ENCODE data around the gene PSMD2.
"Not testable (repeated sequence)": the region's sequence is repeated elsewhere in the genome, so short reads cannot be mapped to it uniquely, and the experiment has no call there.

The PSMD2 gene

GRCh38 chr3:184298759-184299487, at the start of gene PSMD2:
Gene PSMD2, plus strand, starts transcription at chr3:184299241. Its CDS starts 26 bp downstream, at chr3:184299267.
- DNase-seq (ENCODE audit: insufficient read length, low spot score) (peak; percentile 97), FAIRE-seq (no peak)

DNA sequence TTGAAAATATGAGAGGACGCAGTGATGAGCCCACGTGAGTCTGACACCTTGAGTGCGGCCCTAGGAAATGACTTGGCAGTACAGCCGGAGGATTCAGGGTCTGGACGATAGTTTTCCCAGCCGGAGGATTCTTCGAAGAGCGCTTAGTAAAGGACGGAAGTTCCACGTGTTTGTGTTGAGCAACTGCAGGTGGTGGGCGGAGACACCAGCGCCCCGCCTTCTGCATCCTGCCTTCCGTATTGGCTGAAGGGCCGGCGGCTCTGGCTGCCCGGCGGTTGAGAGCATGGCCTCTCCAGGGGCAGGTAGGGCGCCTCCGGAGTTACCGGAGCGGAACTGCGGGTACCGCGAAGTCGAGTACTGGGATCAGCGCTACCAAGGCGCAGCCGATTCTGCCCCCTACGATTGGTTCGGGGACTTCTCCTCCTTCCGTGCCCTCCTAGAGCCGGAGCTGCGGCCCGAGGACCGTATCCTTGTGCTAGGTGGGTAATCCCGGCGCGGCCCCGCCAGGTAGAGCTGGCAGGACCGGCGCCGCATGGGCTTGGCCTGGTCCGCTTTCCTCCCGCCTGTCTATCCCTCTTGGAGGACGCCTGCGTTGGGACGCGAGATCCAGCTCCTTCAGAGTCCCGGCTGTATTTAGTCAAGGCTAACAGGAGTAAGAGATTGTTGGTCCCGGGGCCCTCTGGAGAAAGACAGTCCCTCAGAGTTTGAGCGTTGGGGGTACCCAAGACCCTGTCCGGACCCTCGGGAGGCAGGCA, 49.5 kb upstream of the PSMD2 start, which contains the start of gene EEF1AKMT4:
EEF1AKMT4 (plus strand) TSS at position 261 of the 755 bp plus-strand sequence; CDS start at position 284, 23 bp downstream.
- DNase-seq (ENCODE audit: insufficient read length, low spot score): peak; percentile 93
- peak; percentile 77 for FAIRE-seq

- no peak for FAIRE-seq
- DNase-seq (ENCODE audit: insufficient read length, low spot score): peak; percentile 90
Measured at GRCh38 chr3:184250167-184250828, 48.7 kb upstream of the PSMD2 start.

DNA sequence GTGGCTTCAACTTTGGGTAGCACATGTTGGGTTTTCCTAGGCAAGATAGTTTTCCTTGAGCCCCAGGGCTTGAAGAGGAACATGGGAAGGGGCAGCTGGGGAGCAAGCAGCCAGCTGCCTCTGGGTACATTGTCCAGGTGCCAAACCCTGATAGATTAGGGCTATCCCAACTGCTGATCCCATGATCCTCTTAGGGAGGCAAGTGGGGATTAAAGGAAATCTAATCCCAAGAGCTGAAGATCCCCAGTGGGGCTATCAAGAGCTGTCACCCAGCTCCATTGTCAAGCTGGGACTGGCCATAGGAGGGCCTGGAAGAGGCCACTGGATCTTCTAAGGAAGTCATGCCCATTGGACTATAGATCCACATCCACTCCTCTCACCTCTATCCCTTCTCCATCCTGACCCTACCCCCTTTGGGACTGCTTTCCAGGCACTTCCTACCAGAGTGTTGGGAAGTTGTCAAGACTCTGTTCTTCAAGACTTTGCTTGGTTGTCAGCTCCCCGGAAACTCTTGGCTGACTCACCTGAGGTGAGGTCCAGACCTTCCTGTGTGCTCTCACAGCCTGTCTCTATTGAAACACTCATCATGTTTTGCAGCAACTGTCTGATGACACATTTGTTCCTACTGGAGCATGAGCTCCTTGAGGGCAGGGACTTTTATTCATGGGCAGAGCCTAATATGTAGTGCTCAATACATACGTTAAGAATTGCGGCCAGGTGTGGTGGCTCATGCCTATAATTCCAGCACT, 43.6 kb upstream of the PSMD2 start:
- no peak for DNase-seq (ENCODE audit: insufficient read length, low spot score)
- no peak for FAIRE-seq

DNA sequence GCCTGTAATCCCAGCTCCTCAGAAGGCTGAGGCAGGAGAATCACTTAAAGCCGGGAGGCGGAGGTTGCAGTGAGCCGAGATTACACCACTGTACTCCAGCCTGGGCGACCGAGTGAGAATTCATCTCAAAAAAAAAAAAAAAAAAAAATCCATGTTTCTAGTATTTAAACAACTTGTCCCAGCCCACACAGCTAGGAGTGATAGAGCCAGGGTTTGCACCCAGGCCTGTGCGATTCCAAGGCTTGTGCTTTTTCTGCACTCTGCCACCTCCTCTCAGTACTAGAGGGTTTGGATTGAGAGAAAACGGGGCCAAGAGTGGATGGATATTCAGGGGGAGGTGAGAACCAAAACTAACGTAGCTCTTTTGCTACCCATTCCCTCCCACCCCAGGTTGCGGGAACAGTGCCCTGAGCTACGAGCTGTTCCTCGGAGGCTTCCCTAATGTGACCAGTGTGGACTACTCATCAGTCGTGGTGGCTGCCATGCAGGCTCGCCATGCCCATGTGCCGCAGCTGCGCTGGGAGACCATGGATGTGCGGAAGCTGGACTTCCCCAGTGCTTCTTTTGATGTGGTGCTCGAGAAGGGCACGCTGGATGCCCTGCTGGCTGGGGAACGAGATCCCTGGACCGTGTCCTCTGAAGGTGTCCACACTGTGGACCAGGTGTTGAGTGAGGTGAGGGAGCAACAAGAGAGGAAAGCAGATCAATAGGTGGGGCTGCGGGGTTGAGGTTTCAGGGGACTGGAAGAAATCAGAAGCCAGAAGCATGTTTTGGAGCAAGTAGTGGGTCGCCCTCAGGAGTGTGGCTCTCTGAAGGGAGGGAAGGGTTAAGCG, 41.7 kb upstream of the PSMD2 start:
- no peak for FAIRE-seq

DNA sequence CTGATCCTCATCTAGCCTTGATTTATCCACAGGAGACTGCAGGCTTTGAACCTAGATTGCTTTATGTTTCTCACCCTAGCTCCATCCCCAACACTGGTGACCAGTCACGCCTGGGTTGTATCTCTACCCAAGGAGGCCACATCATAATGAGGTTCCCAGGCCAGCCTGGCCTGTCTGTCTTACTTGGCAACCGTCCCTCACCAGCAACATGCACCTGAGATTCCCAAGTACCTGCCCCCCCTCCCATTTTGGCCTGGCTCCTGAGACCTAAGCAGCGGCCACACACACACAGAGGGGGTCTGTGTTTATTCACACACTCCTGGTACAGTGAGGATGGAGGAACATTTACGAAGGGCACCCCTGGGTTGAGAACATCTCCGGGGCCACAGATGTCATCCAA, 40.1 kb upstream of the PSMD2 start:
- no peak for FAIRE-seq

More for the DNA sequence above, 41.7 kb upstream of the PSMD2 start:
- no peak for DNase-seq (ENCODE audit: insufficient read length, low spot score)

DNA sequence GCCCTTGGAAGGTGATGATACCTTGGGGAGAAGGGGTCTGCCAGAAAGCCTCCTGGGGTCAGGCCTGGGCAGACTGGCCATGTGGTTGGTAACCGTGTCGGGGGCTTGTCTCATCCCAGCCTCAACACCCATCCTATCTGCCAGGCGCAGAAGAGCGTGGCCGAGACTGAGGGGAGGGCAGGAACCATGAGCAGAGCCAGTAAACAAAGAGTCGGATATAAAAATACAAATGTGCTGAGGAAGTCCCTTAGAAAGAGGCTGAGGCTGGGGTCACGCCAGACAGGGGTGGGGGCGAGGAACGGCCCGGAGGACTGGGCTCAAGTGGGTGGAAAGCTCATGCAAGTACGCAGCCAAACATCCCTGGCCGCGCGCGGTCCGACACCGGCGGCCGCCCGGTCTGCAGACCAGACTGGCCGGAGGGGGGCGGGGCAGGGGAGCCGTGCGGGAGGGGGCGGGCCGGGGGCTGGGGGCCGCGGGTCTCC, 39.6 kb upstream of the PSMD2 start:
- FAIRE-seq: no peak
- DNase-seq (ENCODE audit: insufficient read length, low spot score): no peak

More for the DNA sequence above, 40.1 kb upstream of the PSMD2 start:
- DNase-seq (ENCODE audit: insufficient read length, low spot score): no peak

- FAIRE-seq (peak; percentile 65), DNase-seq (ENCODE audit: insufficient read length, low spot score) (peak; percentile 37)
Measured at GRCh38 chr3:184259878-184260723, 38.9 kb upstream of the PSMD2 start.

DNA sequence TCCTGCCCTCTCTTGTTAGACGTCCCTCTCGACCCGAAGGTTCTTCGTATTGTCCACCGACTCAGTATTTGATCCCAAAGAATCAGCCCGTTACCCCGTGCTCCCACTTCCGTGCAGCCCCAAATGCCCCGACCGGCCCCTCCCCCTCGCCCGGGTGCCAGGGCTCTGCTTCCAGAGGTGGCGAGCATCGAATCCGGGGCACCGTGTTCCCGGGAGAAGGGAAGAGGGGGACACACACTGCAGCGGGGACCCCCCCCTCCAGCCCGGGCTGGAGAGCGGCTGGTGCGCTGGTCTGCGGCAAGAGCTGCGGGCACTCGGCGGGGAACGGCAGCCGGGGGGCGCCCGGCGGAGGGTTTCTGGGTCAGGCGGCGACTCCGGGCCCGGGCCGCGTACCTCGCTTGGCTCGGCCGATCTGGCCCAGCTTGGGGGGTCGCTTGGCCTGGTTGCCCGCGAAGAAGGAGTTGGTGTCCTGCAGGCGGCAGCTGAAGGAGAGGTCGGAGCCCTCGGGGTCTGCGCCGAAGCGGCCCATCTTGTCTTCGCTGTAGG, 38.2 kb upstream of the PSMD2 start:
- DNase-seq (ENCODE audit: insufficient read length, low spot score): no peak
- FAIRE-seq: no peak

DNA sequence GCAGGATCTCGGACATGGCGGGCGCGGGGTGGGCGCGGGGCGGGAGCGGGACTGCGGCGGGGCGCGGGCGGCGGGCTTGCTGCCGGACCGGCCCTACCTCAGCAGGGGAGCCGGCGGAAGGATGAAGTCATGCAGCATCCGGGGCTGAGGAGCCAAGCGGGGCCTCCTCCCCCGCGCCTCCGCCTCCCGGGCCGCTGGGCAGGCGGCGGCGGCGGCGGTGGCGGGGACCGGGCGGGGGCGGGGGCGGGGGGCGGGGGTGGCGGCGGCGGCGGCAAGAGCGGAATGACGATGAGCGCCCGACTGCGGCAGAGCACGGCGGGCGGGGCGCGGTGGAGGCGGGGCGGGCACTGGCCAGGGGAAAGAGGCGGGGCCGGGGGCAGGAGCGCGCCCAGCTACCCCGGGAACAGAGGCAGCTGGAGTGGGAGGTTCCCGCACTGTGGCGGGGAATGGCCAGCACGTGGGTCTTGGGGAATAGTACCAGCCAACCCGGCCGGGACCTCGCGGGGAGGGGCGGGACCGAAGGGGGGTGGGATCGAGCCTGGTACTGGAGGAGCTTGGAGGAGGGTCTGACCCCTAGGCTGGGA, 37.7 kb upstream of the PSMD2 start, which contains the start of gene CAMK2N2:
CAMK2N2 (minus strand) TSS at position 284 of the 584 bp plus-strand sequence; CDS start at position 16, 268 bp downstream.
- FAIRE-seq: peak; percentile 85

DNA sequence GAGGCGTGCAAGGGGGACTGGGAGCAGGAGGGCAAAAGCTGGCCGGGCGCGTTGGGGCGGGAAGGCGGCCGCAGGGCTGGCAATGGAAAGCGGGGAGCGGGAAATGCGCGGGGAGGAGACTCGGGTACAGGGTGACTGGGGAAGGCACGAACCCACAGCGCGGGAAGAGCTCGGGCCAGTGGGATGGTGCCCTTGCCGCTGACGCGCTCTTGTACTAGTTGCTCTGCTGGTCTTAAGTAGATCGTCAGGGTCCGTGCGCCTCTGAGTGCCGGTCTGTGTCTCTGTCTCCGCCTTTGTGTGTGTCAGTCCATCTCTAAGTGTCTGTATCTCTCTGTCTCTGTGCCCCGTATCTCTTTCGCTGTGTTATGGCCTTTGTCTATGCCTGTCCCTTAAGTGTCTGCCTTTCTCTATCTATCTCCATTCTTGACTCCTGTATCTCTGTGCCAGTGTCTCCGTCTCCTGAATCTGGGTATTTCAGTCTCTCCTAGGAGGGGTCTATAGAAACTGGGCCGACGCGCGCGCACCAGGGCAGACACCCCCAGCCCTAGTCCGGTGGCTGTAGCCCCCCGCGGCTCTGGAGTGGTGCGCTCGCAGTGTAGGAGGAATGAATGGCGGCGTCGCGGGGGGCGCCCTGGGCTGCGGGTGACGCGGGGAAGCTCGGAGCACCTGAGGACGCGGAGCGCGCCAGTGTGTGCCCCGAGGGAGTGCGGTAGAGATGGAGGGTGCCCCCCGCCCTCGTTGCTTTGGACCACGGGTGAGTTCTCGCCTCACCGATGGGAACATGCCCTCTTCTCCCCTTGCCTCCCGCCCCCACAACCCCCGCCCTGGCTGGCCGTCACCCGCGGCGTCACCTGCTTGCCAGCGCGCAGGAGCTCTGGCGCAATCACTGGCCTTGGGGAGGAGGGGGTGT, 36.9 kb upstream of the PSMD2 start:
- DNase-seq (ENCODE audit: insufficient read length, low spot score) (no peak), FAIRE-seq (peak; percentile 66)

More for the DNA sequence above, 37.7 kb upstream of the PSMD2 start, which contains the start of gene CAMK2N2:
- DNase-seq (ENCODE audit: insufficient read length, low spot score): peak; percentile 90

GRCh38 chr3:184262764-184263179, 36.3 kb upstream of the PSMD2 start:
- FAIRE-seq (no peak), DNase-seq (ENCODE audit: insufficient read length, low spot score) (no peak)

DNA sequence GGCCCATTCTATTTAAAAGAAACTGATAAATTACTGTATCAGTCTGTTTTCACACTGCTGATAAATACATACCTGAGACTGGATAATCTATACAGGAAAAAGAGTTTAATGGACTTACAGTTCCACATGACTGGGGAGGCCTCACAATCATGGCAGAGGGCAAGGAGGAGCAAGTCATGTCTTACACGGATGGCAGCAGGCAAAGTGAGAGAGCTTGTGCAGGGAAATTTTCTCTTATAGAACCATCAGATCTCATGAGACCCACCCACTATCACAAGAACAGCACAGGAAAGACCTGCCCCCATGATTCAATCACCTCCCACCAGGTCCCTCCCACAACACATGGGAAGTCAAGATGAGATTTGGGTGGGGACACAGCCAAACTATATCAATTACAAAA, 31.8 kb upstream of the PSMD2 start:
- FAIRE-seq; DNase-seq (ENCODE audit: insufficient read length, low spot score): not testable (repeated sequence)

GRCh38 chr3:184272269-184272668, 26.8 kb upstream of the PSMD2 start:
- DNase-seq (ENCODE audit: insufficient read length, low spot score) (no peak), FAIRE-seq (no peak)

DNA sequence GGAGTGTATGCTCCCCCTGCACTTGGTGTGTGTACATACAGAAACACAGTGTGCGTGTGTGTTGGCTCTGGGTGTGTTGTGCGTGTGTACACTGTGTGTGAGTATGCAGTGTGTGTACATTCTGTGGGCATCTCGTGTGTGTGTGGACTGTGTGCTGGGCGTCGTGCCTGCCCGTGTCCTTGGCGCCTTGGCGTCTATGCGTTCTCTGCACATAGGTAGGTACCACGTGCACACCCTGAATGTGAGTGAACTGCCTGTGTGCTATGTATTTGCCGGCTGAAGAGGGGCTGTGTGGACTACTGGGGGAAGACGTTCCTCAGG, 23.7 kb upstream of the PSMD2 start:
- no peak for DNase-seq (ENCODE audit: insufficient read length, low spot score)
- FAIRE-seq: no peak

DNA sequence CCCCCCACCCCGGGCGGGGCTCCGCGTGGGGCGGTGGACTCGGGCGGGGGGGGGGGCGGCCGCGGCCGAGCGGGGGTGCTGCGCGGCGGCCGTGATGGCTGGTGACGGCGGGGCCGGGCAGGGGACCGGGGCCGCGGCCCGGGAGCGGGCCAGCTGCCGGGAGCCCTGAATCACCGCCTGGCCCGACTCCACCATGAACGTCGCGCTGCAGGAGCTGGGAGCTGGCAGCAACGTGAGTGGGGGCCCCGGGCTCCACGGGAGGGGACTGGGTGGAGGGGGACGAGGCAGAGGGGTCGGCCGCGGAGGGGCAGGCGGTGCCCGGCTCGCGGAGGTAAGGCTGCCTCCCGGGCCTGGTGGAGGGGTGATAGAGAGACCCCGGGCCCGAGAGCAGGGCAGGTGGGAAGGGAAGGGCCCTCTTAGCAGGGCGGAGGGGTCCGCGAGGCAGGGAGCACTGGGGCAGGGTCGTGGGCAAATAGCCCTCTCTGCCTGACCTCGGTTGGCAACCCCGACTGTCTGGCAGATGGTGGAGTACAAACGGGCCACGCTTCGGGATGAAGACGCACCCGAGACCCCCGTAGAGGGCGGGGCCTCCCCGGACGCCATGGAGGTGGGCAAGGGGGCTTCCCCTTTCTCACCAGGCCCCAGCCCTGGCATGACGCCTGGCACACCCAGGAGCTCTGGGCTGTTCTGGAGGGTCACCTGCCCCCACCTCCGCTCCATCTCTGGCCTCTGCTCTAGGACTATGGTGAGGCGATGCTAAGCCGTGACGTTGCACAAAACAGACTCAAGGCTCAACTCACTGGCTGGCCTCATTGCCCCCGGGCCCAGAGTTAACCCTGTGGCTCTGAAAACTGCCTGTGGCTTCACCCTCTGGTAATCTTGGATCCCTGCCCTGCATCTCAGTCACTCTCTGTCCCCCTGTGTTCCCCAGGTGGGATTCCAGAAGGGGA, 22.8 kb upstream of the PSMD2 start, which contains the start of gene ECE2:
ECE2 (plus strand) TSS at position 62 of the 950 bp plus-strand sequence; CDS start at position 194, 132 bp downstream.
- DNase-seq (ENCODE audit: insufficient read length, low spot score) (no peak), FAIRE-seq (no peak)

Data from HTR-8/SVneo (cell line).